ENCODE data around the gene MTA1.

DNA sequence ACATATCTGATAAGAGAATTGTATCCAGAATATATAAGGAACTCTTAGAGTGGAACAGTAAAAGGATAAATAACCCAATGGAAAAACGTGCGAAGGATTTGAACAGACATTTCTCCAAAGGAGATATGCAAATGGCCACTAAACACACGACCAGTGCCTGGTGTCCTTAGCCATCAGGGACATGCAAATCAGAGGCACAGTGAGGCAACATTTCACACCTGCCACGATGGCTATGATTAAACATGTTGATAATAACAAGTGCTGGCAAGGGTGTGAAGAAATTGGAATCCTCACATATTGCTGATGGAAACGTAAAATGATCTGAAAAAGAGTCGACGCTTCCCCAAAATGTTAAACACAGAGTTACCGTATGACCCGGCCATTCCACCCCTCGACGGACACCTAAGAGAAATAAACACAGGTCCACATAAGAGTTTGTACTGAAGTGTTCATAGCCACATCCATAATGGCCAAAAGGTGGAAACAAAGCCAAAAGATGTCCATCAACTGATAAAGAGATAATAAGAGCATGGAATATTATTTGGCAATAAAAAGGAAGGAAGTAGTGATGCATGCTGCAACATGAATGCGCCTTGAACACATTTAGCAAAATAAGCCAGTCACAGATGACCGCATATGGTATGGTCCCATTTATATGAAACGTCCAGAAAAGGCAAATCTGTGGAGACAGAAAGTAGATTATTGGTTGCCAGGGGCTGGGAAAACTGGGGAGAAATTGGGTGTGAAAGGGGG lies 100.5 kb downstream of the MTA1 start:
- TF ChIP-seq, protein P1, sequence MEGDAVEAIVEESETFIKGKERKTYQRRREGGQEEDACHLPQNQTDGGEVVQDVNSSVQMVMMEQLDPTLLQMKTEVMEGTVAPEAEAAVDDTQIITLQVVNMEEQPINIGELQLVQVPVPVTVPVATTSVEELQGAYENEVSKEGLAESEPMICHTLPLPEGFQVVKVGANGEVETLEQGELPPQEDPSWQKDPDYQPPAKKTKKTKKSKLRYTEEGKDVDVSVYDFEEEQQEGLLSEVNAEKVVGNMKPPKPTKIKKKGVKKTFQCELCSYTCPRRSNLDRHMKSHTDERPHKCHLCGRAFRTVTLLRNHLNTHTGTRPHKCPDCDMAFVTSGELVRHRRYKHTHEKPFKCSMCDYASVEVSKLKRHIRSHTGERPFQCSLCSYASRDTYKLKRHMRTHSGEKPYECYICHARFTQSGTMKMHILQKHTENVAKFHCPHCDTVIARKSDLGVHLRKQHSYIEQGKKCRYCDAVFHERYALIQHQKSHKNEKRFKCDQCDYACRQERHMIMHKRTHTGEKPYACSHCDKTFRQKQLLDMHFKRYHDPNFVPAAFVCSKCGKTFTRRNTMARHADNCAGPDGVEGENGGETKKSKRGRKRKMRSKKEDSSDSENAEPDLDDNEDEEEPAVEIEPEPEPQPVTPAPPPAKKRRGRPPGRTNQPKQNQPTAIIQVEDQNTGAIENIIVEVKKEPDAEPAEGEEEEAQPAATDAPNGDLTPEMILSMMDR (IDR thresholded peaks at IDR 0.05) = no peak
- TF ChIP-seq POLR2A (IDR thresholded peaks at IDR 0.05) = no peak

All from Peyer's patch (tissue), 4 donors.